NCI-H187 treated with DMSO at 0.1 percent for 48 hours (cell line): ENCODE measurements around the gene ACVR1C.
A peak's percentile ranks its signal among the peaks of the same experiment; 100 is the strongest.

Experiments used
- DNase-seq: peaks from one replicate; lab custom pipeline; 2025; lab: John Stamatoyannopoulos, UW

ACVR1C gene

DNA sequence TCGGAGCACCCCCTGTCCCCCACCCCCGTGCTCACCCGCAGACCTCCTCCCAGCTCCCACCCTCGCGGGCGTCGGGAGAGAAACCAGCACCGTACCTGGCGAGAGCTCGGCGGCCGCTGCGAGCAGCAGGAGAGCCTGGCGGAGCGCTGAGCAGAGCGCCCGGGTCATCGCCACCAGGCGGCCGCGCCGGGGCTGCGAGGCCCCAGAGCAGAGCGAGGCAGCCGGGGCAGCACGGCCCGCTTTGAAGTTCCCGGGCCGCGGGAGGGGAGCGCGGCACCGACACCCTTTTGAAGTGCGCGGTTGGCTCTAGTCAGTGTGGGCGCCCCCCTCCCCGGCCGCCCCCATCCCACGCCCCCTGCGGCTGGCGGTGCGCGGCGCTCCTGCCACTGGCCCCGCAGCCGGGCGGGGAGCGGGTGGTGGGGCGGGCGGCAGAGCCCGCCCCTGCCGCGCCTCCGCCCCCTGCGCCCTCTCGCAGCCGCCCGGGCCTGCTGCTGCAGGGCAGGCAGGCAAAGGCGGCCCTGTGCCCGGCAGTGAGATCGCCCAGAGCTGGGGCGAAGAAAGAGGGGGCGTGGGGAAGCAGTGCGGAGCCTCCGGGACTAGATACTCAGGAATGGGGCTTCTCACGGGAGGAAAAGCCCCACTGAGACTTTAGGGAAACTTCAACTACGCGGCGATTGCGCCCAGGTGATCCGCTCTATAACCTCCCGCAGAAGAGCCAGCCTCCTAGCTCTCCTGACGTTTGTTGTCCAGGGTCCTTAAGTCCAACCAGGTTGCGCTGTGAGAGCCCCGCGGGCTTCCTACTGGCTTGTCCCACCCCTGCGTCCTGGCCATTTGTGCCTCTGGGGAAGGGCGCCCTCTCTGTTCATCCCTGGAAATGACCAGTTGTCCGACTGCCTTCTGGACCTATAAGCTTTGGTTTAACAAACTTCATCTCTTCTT, at the start of gene ACVR1C:
ACVR1C (minus strand) TSS at position 388 of the 939 bp plus-strand sequence; CDS start at position 168, 220 bp downstream.
- no peak for DNase-seq

- DNase-seq: no peak
These were observed 49.3 kb upstream of the ACVR1C start for GRCh38 chr2:157677941-157678340.

DNA sequence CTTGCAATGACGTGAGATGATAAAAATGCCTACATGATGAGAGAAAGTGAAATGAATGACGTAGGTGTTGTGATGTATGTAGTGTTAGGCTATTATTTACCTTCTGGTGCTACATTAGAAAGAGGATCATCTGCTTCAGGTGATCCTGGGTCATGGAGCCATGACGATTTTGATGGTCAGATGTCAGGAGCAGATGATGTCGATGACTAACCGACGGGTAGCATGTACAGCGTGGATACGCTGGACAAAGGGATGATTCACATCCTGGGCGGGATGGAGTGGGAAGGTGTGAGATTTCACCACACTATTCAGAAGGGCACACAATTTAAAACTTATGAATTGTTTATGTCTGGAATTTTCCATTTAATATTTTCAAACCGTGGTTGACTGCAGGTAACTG, 43.5 kb upstream of the ACVR1C start:
- no peak for DNase-seq

DNA sequence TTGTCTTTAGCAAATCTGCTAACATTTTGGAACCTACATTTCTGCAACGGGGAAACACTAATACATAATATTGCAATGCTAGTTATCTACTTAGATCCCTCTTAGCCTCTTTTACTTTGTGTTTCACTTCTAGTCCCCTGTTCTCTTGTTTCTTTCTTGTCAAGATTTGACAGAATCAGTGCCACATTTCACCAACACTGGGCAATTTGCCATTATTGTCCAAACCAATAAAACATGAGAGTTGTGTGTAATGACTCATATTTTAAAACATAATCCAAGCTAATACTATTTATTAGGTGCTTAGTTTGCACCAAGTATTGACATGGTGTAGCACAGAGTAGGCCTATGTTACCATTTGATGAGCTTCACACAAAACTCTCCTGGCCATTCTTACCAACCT, 33.7 kb upstream of the ACVR1C start:
- no peak for DNase-seq

DNA sequence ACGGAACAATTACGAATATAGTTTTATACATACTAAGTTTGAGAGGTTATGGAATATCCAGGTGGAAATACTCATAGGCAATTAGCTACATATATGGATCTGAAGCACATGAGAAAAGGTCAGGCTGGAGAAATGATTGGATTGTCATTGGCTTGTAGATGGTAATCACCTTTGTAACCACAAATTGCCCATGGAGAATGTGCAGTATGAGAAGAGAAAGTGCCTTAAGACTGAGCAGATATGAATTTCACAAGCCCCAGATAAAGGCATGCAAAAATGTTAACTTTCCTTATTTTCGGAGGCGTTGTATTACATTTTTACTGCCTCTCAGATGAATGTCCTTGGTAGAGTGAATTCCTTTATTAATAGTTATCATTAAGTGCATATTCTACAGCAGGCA, 33.1 kb upstream of the ACVR1C start:
- no peak for DNase-seq

DNA sequence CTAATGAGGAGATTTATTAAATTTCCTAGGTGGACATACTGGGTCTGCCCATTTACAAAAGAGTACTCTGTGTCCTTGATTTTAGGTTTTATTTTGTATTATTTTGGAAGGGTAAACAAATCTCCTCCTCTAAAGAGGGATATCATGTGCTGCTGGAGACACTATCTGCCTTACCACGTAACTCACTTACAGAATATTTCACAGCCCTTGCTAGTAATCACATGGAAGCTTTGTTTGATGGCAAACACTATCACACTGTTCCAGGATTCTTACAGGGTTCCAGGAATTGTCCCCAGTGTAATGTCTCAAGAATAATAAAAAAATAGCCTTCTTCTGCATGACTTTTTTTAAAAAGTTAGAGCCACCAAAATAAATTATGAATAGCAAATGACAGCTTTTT, 29.2 kb upstream of the ACVR1C start:
- no peak for DNase-seq

DNA sequence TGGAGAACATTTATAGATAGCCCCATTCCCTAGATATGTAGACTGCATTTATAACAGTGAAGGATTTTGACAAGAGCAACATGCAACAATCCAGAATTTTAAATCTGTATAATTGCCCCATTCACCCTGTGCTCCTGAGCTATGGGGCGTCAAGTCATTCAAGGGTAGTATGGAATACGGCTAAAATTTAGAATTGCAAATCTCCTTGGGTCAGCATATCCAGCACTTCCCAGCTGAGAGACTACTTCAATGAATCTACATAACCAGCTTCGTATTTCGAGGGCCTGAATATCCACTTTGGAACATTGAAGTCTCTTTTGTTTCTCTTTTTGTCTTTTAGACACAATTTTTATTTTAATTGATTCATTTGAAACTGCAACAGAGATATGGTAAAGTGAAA, 28.4 kb upstream of the ACVR1C start:
- DNase-seq: no peak

- no peak for DNase-seq
These were observed 16.1 kb upstream of the ACVR1C start for GRCh38 chr2:157644776-157645175.

DNA sequence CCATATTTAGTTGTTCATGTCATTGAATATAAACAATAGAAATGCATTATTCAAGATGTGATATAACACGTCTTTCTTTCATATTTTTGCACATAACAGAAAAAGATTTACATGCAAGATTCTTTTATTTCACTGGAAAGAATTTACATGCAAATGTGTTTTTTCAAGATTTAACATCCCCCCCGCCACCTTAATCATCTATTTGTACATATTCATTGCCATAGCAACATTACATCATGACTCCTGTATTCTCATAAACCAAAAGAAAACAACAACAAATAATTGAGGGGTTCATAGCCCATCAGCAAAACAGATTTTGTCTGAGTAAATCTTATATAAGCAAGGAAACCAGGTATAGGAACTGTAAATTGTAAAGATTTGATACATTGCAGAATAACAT, 3.2 kb upstream of the ACVR1C start:
- no peak for DNase-seq

GRCh38 chr2:157627594-157628476, 829 bp downstream of the ACVR1C start:
- no peak for DNase-seq

DNA sequence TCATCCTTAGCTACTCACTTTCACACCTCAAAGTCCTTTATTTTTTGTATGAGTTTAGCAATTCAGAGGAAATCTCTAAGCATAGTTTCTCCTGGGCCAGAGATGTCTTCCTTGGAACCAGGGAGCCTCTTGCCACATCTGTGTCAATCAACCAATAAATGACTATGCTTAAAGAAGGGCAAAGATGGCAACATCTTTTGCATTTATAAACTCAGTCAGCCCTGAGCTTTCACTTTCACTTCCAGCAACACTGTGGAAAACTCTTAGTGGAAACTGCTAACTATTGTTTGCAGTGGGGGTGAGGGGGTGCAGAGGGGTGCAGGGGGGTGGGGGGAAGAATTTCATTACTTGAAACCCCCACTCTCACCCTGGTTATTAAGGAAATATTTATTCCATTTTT, 3.4 kb downstream of the ACVR1C start:
- DNase-seq: no peak

DNA sequence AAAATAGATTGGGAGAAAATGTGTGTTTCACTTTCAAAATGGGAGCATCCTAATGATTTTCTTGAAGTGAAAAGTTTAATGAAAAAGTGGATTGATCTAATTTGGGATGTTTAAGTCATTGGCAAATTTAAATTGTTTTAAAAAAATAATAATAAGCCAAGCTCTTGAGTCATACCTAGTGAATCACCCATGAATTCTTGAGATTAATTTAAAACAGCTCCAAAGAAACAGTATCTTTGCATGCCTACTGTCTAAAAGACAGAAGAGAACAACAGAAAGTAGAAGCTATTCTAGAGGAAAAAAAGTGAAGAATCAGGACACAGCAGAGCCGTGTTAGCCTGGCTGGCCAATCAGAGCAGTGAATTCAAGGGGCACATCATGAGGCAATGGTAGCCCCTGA, 7.7 kb downstream of the ACVR1C start:
- DNase-seq: no peak

DNA sequence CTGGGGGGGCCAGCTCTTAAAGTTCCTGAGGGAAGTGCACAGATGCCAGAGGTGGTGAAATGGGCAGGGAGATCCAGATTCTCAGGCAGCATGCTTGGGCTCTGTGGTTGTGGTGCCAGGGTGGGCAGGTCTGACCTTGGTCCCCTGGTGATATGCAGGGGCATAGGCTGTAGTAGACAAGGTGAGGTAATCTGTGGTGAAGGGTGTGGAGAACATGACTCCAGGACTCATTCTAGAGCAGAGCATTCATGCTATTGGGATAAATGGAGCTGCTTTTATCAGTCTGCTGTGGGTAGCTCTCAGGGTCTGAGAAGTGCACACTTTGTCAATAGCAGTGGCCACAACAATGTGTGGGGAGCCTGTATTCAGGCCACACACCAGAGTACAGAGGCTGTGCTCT, 16.9 kb downstream of the ACVR1C start:
- no peak for DNase-seq

GRCh38 chr2:157611110-157611509, 17.6 kb downstream of the ACVR1C start:
- no peak for DNase-seq

GRCh38 chr2:157606534-157606933, 22.1 kb downstream of the ACVR1C start:
- no peak for DNase-seq

GRCh38 chr2:157603198-157603597, 25.5 kb downstream of the ACVR1C start:
- peak; percentile 2 for DNase-seq

DNA sequence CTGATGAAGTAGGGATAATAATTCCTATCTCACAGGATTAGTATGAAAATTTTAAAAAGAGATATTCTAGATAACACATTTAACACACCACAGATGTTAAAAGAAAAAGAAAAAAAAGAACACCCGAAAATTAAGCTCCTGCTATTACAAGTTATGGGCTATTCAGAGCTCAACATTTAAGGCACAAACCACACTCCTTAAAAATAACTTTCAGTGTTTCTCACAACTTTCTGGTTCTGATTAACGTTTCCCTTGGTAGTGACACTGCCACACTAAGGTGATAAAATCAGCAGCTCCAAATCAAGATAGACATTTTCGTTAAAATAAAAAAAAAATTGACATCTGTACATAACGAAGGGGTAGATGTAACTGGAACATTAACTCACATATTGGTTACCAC, 26.9 kb downstream of the ACVR1C start:
- DNase-seq: no peak

- no peak for DNase-seq
These were observed 31.5 kb downstream of the ACVR1C start for GRCh38 chr2:157596992-157597681.

- no peak for DNase-seq
These were observed 35.3 kb downstream of the ACVR1C start for GRCh38 chr2:157593411-157593810.

GRCh38 chr2:157592948-157593347, 35.7 kb downstream of the ACVR1C start:
- no peak for DNase-seq

GRCh38 chr2:157592374-157592773, 36.3 kb downstream of the ACVR1C start:
- DNase-seq: no peak

DNA sequence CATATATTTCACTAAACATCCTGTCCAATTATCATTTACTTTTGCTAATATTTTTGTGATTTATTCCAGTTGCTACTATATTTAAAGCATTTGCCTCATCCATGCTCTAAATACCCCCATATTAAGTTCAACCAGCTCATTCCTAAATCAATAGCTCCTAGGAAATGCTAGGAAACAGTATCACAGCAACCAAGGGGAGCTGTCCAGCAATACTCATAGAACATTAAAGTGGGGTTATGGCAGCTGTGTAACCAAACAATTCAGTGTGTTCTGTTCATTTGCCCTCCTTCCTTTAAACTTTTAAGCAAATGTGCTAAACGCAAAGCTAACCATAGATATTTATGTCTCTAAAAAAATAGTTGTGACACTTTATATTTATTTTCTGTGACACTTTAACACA, 41.1 kb downstream of the ACVR1C start:
- DNase-seq: no peak
